A204.1 (cell line): ENCODE results near the gene C17orf50.

Experiments
- FAIRE-seq: peaks from 2 replicates; lab custom pipeline; 2012; peaks lifted over from hg19 to GRCh38; lab: Jason Lieb, UNC

The C17orf50 gene

GRCh38 chr17:35760587-35760986 is at the start of gene C17orf50:
Gene C17orf50, plus strand, starts transcription at chr17:35760887. Its CDS starts 55 bp downstream, at chr17:35760942.
- no peak for FAIRE-seq

- FAIRE-seq, result no peak
These were observed 49.7 kb upstream of the C17orf50 start for GRCh38 chr17:35710950-35711349.

GRCh38 chr17:35713069-35713728 is 47.5 kb upstream of the C17orf50 start:
- FAIRE-seq, result no peak

- no peak for FAIRE-seq
These were observed 45.7 kb upstream of the C17orf50 start for GRCh38 chr17:35714988-35715387.

- FAIRE-seq, result no peak
These were observed 45.3 kb upstream of the C17orf50 start for GRCh38 chr17:35715416-35715815.

GRCh38 chr17:35716173-35716572 is 44.5 kb upstream of the C17orf50 start:
- FAIRE-seq, result no peak

DNA sequence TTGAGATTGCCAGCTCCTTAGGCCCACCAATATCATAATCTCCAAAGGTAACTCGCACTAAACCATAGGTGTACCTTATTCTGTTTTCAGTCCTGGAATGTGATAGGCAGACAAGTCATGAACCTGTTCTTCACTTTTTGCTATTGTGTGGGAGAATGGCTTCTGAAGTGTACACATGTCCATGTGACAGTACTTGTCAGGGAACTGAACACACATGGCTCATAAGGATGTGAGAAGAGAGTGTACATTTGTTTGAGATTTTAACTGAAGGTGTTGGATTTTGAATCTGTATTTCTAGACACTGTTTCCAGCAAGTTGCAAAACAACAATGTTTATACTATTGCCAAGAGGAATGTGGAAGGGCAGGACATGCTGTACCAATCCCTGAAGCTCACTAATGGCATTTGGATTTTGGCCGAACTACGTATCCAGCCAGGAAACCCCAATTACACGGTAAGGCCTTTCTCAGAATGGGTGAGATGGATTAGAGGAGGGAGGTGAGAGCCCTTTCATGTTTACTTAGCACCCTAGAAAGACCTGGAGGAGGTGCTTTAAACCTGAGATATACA is 43.7 kb upstream of the C17orf50 start:
- FAIRE-seq, result no peak

DNA sequence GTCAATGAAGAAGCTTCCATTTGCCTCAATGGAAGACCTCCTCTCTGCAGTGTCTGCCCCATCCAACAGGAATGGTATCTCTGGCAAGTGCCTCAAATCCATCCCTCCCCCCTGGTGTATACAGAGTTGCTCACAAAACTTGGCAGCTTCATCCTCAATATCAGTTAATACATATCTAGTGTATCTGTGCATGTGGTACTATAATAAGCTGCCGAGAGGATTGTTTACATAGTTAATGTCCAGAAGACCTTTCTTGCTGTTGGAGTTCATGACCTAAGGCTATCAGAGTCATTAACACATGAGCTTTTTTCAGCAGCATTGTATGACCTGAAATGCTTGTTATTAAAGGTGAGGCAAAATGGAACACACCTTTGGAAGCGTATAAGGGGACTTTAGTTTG is 43.2 kb upstream of the C17orf50 start:
- no peak for FAIRE-seq

GRCh38 chr17:35723735-35724134 is 37.0 kb upstream of the C17orf50 start:
- FAIRE-seq, result no peak

DNA sequence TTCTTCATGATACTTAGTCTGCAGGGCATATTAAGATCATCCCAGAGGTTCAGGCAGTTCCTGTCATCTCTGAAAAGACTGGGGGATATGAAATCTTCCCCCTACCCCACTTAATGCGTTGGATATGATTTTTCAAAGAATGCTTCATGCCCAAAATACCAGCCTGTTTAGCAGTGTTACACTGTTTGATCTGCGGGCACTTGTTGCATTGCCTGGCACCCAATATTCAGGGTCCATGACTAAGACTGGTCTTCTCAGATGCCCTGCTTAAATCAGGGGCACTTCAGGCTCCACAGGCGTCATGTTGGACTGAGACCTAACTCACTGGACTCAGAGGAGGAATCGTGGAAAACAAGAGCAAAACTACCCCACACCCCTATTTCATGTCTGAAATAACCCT is 35.6 kb upstream of the C17orf50 start:
- FAIRE-seq, result no peak

GRCh38 chr17:35725802-35726126 is 34.9 kb upstream of the C17orf50 start:
- FAIRE-seq, result no peak

DNA sequence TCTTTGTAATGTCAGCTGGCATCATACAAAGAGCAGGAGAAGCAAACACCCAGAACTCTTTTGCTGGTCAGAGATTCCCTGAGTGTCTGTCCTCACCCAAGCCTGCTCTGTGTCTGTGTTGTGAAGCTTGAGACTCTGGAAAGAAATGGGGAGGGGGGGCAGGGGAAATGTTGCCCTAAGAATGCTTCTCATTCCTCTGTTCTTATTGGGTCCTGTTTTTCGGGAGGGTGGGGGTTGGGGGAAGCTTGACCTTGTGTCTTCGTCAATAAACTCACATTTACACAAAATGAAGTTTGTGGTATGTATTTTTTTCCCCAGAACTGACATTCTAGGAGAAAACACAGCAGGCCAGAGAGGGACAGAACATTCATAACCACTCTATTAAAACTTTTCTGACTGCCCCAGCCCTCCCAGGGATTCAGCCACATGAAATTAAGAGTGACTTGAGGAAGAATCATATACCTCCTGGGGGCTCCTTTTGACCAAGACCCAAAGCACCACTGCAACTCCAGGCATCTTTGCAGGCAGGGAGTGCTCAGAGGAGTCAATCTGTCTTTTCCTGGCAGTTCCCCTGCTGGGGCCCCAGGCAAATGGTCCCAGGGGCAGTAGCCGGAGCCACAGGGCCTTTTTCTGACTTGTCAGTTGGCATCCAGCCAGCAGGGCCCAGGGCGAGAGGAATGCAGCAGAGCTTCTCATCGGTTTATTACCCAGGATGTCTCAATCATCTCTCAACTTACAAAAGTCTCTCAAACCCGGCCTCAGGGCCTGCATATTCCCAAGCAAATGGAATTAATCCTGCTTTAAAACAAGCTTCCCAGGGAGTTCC is 34.3 kb upstream of the C17orf50 start:
- FAIRE-seq, result no peak

DNA sequence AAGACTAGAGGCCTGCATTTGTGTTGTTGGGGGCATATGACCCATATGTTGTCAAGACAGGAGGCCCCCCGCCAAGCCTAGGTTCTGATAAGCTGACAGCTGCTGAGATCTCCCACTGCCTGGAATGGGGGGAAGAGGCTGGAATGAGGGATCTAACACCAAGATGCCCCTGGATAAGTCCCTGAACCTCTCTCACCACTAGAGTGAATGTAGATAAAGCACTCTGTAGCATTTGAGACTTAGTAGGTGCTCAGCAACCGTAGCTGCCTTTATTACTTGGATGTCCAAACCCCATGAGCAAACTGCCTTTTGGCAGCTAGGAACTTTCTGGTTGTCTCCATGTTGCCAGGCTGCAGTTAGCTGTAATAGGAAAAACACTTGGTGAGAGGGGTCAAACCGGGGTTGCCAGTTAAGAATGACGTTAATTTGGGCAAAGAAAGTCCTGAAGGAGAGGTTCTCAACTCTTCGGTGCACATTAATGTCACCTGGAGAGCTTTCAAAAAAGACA is 33.7 kb upstream of the C17orf50 start:
- no peak for FAIRE-seq

GRCh38 chr17:35727635-35728034 is 33.1 kb upstream of the C17orf50 start:
- FAIRE-seq, result no peak

- FAIRE-seq, result no peak
These were observed 32.1 kb upstream of the C17orf50 start for GRCh38 chr17:35728551-35728950.

DNA sequence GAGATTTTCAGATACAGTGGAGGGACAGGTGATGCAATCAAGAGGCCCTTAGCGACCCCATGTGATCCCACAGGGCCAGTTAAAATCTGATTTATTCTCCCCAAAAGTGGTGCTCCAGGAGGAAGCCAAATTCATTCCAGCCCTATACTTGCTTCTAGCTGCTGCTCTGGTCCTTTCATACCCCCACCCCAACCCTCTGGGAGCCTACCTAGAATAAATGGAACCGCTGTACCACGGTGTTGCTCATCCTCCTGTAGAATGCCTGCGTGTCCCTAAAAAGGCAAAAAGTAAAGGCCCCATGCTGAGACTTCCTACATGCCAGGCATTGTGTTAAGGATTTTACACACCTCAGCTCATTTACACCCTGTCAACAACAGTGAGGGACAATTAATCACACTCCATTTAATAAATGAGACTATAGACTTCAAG is 31.3 kb upstream of the C17orf50 start:
- no peak for FAIRE-seq

GRCh38 chr17:35730400-35731005 is 30.2 kb upstream of the C17orf50 start:
- FAIRE-seq, result no peak

GRCh38 chr17:35731239-35731916 is 29.3 kb upstream of the C17orf50 start, which contains the start of gene RASL10B:
Gene RASL10B, plus strand, starts transcription at chr17:35731639. Its CDS starts 3,546 bp downstream, at chr17:35735185.
- FAIRE-seq, result no peak

GRCh38 chr17:35731917-35732805 is 28.5 kb upstream of the C17orf50 start:
- no peak for FAIRE-seq

- FAIRE-seq, result no peak
These were observed 27.9 kb upstream of the C17orf50 start for GRCh38 chr17:35732806-35733136.

GRCh38 chr17:35733366-35733765 is 27.3 kb upstream of the C17orf50 start:
- FAIRE-seq, result no peak
